B cell (primary cell): Measurements from ENCODE around the gene TMPRSS11A.

Source experiments
- CTCF ChIP-seq: fragments of 200-600 bp; IDR thresholded peaks from one replicate; pipeline ENCODE4 v1.8.0; 2022; ENCODE audit warnings: antibody characterized with exemption, mild to moderate bottlenecking
- EZH2 ChIP-seq: IDR thresholded peaks from 2 replicates; pipeline ENCODE4 v1.6.1; 2012; ENCODE audit warnings: borderline replicate concordance, low read depth, mild to moderate bottlenecking, moderate library complexity, low read length; ENCODE audit not compliant: insufficient read depth, poor library complexity, severe bottlenecking

- TF ChIP-seq CTCF (no peak), EZH2 (no peak)
Observed at GRCh38 chr4:67973608-67974007, 10.3 kb upstream of the TMPRSS11A start.
